ENCODE measurements around the gene ZNHIT1. TPM values are rescaled to one million over a fixed set of nuclear protein-coding genes. Genes with fewer than 3 reads are reported as not detected.

The ZNHIT1 gene
- total RNA-seq, 2 donors from 2014 or later = 65.3 to 69.6 TPM

DNA sequence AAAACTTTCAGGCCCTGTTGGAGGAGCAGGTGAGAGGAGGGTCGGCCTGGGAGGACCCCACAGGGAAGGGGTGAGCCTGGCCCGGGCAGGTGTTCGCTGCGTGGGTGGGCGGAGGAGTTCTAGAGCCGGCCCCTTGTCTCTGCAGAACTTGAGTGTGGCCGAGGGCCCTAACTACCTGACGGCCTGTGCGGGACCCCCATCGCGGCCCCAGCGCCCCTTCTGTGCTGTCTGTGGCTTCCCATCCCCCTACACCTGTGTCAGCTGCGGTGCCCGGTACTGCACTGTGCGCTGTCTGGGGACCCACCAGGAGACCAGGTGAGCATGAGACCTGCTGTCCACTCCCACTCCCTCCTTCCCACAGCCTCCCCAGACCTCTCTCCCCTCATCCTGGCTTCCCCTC, 5.6 kb downstream of the ZNHIT1 start:
- Histone ChIP-seq H3K27me3 (no peaks in the 10 kb centered on the region), H3K27ac (no peak overlapping the region), H3K4me1 (peaks cover 0 to 20% of the 10 kb centered on the region in 2 donors), H3K36me3 (peaks cover 43% of the 10 kb centered on the region), H3K4me3 (no peak overlapping the region), H3K9me3 (no peaks in the 10 kb centered on the region)
- TF ChIP-seq, protein P1, sequence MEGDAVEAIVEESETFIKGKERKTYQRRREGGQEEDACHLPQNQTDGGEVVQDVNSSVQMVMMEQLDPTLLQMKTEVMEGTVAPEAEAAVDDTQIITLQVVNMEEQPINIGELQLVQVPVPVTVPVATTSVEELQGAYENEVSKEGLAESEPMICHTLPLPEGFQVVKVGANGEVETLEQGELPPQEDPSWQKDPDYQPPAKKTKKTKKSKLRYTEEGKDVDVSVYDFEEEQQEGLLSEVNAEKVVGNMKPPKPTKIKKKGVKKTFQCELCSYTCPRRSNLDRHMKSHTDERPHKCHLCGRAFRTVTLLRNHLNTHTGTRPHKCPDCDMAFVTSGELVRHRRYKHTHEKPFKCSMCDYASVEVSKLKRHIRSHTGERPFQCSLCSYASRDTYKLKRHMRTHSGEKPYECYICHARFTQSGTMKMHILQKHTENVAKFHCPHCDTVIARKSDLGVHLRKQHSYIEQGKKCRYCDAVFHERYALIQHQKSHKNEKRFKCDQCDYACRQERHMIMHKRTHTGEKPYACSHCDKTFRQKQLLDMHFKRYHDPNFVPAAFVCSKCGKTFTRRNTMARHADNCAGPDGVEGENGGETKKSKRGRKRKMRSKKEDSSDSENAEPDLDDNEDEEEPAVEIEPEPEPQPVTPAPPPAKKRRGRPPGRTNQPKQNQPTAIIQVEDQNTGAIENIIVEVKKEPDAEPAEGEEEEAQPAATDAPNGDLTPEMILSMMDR (IDR thresholded peaks at IDR 0.05) = no peak
- no peak for DNase-seq (ENCODE audit: low spot score)

DNA sequence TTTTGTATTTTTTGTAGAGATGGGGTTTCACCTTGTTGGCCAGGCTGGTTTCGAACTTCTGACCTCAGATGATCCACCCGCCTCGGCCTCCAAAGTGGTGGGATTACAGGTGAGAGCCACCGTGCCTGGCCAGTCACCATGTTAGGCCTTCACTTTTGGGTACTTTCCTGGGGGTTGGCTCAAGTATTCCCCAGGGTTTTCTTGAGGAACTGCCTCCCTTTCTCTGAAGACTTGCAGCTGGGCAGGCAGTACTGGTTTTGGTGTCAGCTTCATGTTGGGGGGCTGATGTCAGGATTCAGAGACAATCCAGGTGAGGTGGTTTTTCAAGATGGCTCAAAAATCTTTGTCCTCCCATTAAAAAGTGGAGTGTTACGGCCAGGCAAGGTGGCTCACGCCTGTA, 7.7 kb downstream of the ZNHIT1 start:
- H3K36me3 ChIP-seq = peaks cover 43% of the 10 kb centered on the region
- peaks cover 0 to 2% of the 10 kb centered on the region in 2 donors for H3K4me1 ChIP-seq
- DNase-seq (ENCODE audit: low spot score) = no peak
- H3K27ac ChIP-seq = no peak overlapping the region
- H3K4me3 ChIP-seq = no peak overlapping the region
- TF ChIP-seq, protein P1 (IDR thresholded peaks at IDR 0.05) = no peak
- no peaks in the 10 kb centered on the region for H3K27me3 ChIP-seq
- H3K9me3 ChIP-seq = no peaks in the 10 kb centered on the region

GRCh38 chr7:101226721-101227120, 8.8 kb downstream of the ZNHIT1 start:
- H3K27ac ChIP-seq = no peak overlapping the region
- TF ChIP-seq, protein P1 (IDR thresholded peaks at IDR 0.05) = no peak
- DNase-seq (ENCODE audit: low spot score) = no peak
- H3K4me1 ChIP-seq = peaks cover 0 to 4% of the 10 kb centered on the region in 2 donors
- H3K9me3 ChIP-seq = no peaks in the 10 kb centered on the region
- no peak overlapping the region for H3K4me3 ChIP-seq
- peaks cover 43% of the 10 kb centered on the region for H3K36me3 ChIP-seq
- no peaks in the 10 kb centered on the region for H3K27me3 ChIP-seq

GRCh38 chr7:101231644-101232043, 13.7 kb downstream of the ZNHIT1 start:
- Histone ChIP-seq H3K27me3 (no peaks in the 10 kb centered on the region), H3K36me3 (peaks cover 4% of the 10 kb centered on the region), H3K4me1 (peaks cover 0 to 15% of the 10 kb centered on the region in 2 donors), H3K9me3 (no peaks in the 10 kb centered on the region), H3K4me3 (no peak overlapping the region), H3K27ac (peak overlapping the region in 1 of 2 donors; percentile 29)
- DNase-seq (ENCODE audit: low spot score) = no peak
- TF ChIP-seq, protein P1 (IDR thresholded peaks at IDR 0.05) = no peak

DNA sequence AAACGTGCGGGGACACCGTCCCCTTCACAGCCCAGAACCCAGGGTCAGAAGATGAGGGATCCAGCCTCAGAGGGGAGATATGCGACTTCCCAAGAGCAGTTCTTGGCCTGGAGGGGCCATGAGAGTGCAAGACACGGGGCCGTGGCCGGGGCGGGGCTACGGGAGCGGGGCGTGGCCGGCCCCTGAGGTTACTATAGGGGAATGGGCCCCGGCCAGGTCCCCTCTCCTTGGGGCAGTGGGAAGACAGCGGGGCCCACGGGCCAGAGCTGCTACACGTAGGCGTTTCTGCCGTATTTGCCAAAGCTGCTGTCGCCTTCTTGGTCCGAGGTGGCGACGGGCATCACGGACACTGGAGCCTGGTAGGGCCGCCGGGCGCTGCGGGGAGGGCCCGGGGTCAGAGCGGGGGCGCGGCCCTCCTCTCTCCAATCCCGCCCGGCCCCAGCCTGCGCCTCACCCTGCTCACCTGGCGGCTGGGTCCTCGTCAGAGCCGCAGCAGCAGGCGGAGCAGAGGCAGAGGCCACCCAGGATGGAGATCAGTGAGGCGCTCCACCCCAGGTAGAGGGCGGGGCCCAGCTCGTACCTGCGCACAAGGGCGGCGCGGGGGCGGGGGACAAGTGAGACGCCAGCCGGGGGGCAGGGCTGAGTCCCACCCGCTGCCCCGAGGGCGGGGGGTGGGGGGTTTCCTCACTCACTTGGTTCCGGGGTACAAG, 14.3 kb downstream of the ZNHIT1 start:
- H3K27ac ChIP-seq = peak overlapping the region; percentile 22 to 29
- H3K9me3 ChIP-seq = no peaks in the 10 kb centered on the region
- H3K36me3 ChIP-seq = no peaks in the 10 kb centered on the region
- no peak for DNase-seq (ENCODE audit: low spot score)
- H3K27me3 ChIP-seq = no peaks in the 10 kb centered on the region
- H3K4me1 ChIP-seq = peaks cover 0 to 22% of the 10 kb centered on the region in 2 donors
- TF ChIP-seq, protein P1 (IDR thresholded peaks at IDR 0.05) = no peak
- peak overlapping the region in 1 of 2 donors; percentile 36 for H3K4me3 ChIP-seq

Data from right atrium auricular region (tissue), 2 donors.